ENCODE data around the gene GPC5.
"Not testable (repeated sequence)": the region's sequence is repeated elsewhere in the genome, so short reads cannot be mapped to it uniquely, and the experiment has no call there.

The GPC5 gene

DNA sequence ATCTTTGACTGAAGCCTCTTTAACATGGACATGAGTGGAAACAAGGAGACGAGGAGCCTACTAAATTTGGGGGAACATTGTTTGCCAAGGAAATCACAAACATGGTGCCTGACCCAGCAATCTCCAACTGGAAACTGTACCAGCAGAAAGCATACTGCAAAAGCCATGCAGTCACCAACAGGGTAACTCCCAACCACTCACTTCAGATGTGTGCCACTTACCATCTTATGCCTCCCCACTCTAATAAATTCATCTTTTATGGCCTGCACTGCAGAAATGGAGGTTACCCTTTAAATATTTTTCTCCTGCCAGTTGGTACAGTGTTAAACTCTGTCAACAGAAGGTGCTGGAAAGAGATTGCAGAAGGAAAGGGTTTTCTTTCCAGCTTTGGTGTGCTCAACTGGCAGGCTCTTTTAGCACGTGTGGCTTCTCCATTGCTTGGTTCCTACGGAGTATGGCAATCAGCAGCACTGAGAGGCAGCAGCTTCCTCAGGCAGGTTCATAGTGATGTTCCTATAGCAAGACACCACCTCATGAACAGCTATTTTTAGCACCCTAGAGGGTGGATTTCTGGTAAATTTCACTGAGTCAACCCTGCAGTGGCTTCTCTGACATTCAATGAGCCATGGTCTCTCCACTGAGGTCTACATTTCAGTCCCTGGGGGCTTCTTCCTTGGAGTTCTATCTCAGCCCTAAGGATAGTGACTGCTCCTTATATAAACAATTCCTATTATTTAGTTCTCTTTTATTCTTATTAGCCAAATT, 29.6 kb upstream of the GPC5 start:
- DNase-seq (ENCODE audit: low spot score): no peak

DNA sequence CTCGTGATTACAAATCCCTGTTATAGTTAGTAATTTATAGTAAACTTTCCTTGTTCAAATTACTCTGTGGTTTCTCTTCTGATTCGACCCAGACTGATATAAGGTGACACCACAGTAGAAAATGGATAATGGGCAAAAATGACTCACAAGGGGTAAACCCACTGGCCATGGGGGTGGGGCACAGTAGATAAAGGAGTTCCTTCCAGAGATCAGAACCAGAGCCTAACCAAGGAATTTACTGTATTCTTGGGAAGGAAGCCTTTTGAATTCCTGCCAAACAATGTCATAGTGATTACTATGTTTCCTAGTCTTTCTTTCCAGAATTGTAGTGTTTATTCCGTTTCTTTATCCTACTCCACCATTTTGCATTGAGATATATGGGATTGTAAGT, 29.0 kb upstream of the GPC5 start:
- no peak for DNase-seq (ENCODE audit: low spot score)

DNA sequence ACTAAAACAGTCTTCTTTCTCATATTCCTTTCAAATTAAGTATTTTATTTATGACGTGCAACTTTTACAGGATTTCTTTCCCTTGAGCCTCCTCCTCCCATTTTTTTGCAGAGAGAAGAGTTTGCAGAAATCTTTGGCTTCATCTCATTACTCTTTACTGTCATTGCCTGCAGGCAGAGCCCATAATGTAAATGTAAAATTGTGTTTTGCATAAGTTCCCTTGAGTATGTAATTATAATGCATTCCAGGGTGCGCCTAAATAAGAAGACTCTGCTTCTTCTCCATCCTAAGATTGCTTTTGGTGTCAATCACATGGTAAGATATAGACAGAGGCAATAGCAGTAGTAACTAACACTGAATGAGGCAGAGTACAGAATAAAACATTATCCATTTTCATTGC, 27.9 kb upstream of the GPC5 start:
- DNase-seq (ENCODE audit: low spot score): no peak

DNA sequence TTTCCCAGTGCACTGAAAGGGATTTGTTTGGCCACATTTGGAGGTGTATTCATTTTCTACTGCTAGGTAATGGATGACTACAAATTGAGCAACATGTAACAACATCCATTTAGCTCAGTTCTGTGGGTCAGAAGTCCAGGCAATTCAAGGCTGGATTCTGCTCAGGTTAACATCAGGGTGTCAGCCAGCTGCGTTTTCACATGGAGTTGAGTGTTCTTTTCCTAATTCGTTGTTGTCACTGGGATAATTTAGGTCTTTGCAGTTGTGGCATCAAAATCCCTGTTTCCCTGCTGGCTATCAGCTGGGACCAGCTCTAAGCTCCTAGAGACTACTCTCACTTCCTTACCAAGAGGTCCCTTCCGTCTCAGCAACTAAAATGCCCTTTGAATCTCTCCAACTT, 25.5 kb upstream of the GPC5 start:
- no peak for DNase-seq (ENCODE audit: low spot score)

DNA sequence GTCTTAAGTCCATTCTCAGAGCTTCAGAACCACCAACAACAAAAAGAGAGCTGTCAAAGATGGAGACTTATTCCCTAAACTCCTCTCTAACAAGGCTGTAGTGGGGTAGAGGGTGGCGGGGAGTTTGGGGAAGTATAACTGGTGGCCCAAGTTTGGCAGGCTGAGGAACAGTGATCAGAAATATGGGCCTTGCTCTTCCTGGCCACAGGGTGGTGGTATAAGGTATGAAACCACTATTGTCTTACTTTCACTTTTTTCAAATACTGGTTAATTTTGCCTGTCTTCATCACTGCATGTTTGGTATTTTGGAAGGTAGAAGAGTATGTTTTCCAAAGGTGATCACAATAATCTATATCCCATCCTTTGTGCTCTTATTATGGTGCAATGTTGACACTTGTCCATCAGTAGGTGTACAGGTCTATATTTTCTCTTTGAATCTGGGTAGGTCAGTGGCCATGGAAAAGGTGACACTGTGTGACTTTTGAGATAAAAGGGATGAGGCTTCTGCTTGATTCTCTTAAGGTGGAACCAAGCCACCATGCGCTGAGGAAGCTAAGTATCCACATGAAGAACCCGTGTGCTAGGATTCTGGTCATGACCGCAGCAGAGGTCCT, 23.2 kb upstream of the GPC5 start:
- DNase-seq (ENCODE audit: low spot score): no peak

DNA sequence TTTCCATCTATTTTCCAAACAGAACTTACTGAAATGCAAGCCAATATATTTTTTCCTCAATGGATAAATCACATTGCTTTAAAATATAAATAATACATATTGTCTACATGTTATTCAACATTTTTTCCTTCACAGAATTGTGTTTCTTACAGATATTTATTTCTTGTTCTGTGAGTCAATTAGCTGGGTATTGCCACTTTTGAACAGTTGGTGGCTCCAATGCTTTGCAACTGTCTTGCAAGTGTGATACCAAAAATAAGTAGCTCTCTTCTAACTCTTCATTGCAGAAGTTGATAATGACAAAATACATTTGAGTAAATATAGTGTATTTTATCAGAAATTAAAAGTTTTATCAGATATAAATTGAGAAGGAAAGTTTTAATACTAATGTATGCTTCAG, 17.1 kb upstream of the GPC5 start:
- DNase-seq (ENCODE audit: low spot score): no peak

DNA sequence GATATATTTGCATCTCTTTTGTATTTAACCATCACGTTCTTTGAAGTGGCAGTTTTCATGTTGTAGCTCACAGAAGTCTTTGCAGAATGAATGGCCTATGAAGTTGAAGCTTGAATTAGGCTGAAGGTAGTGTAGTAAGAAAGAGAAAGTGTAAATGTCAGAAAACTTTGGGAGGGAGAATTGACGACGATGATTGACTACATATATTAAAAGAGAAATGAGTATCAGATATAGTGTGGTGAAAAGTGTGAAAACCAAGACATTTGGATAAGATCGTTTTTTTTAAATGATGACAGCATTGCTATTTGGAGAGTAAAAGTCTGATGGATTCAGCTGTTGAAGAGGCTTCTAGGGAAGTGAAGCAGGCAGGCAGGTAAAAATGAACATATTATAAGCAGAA, 14.6 kb upstream of the GPC5 start:
- DNase-seq (ENCODE audit: low spot score): no peak

DNA sequence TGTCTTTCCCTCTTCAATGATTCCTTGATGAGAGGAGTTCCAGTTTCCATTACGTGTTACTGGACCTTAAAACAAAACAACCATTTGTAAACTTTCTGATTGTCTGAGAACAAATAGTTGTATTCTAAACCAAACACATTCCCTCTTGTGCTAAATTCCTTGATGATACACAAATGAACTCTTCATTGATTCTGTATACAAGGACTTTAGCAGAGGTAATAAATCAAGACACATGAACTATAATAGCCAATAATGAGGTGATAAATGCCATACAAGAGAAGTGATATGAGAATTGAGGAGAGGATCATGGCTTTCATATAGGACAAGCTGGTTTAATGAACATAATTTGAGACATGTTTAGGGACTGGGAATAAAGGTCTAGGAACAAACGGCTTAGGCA, 13.5 kb upstream of the GPC5 start:
- DNase-seq (ENCODE audit: low spot score): no peak

DNA sequence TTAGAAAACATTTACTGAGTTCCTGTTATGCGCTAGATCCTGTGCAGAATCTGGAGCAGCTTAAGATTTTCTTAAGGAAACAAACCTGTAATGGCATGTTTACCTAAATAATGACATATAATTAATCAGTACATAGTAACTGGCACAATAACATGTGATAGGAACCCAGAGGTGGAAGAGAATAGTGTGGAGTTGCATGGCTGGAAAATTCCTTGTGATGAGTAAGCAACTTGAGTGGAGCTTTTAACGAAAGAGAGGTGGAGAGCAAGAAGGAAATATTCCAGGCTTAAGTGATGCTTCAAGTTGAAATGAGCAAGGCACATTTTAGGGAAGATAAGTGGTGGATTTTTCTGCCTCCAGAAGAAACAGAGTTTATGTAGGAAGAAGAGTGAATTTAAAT, 9.2 kb upstream of the GPC5 start:
- DNase-seq (ENCODE audit: low spot score): no peak

DNA sequence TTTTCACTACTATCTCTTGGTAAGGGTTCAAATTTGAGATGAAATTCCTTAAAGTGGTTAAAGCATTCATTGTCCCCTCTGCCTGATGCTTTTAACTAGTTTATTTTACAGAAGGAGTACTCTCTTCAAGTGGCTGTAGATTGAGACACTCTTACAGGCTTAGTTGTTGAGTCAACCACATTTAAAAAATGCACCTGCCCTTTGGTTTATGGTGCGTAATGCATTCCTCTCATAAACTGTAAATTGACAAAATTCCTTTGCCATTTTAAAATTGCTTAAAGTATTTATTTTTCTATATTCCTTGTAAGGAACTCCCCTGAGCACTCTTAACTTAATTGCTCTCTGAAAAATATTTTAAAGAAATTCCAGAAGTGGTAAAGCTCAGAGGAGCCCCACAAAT, 826 bp upstream of the GPC5 start:
- DNase-seq (ENCODE audit: low spot score): no peak

DNA sequence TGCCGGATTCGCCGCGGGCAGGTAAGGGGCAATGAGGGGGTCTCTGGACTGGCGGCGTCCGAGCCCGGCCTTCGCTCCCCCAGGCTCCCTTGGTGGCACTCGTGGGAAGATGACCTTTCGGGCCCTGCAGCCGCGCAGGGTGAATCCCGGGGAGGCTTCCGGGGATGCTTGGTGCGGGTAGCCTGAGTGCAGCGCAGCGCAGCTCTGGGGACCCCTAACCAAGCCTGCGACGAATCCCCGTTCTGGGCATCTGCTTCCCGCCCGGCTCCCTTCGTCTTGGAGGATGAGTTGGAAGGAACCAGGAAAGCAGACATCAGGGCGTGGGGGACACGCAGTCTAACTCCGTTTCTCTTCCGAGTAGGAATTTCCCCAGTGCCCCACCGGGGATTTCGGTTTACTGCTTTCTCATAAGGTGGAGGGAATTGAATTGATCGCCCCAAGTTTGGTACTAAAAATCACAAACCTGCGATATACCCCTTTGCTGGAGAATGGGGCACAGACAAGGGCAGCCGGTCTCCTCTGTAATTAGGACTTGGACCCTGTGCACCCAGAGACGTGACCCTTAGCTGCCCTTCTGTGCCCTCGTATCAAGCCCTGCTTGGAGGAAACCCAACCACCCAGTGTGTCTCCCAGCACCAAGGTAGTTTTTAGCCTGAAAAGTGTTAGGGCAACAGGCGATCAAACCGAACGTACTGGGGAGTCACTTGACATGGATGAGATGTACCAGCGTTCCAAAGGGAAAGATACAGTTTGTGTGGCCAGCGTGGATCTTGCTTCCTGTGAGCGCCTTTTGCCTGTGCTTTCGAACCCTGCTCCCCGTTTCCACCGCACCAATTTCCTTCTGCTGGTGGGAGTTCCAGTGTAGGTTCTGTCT, 1.0 kb downstream of the GPC5 start:
- no peak for DNase-seq (ENCODE audit: low spot score)

DNA sequence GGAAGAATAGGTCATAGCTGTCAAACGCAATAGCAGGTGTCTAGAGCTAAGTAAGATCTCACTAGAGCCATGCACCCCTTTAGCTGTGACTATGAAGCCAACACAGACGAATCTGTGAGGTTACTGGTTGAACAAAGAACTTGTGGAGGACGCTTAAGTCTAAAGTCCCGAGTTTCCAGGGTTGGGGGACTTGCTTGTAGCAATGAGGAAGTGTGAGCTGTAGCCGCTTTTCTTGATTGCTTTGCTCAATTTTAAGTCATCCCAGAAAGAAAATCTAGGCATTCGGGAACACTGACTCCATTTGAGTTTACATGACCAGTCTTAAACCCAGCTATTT, 1.6 kb downstream of the GPC5 start:
- no peak for DNase-seq (ENCODE audit: low spot score)

DNA sequence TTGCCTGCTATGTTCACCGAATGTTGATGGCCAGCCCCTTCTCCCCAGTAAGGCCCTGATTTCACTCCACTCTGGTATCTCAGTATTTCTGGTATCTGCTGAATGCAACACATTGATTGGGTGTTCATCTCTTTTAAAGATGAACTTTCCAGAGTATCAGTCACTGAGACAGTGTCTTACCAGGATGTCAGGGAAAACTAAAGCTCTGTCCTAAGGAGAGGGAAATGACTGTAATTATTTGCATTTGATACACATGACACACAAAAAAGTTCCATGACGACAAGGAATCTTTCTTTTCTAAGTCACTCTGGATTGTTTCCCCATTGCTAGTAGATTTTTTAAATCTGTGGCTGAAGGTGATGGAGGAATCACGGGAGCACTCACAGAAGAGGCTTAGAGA, 2.2 kb downstream of the GPC5 start:
- DNase-seq (ENCODE audit: low spot score): no peak

DNA sequence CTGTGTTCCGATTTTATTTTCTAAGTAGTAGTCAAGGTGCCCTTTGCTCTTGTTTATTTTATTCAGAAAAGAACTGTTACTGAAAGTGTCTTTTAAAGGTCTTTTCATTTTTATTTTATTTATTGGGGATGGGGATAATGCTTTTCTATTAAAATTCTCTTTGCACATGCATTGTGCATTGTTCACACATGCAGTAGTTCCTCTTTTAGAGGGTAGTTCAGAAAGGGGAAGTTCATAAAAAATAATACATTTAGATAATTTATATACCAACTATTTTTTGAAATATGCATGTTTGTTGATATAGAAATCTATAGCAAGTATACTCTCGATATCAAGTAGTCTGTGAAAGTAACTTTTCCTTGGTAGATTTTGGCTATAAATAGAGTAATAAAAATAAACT, 3.5 kb downstream of the GPC5 start:
- DNase-seq (ENCODE audit: low spot score): no peak

DNA sequence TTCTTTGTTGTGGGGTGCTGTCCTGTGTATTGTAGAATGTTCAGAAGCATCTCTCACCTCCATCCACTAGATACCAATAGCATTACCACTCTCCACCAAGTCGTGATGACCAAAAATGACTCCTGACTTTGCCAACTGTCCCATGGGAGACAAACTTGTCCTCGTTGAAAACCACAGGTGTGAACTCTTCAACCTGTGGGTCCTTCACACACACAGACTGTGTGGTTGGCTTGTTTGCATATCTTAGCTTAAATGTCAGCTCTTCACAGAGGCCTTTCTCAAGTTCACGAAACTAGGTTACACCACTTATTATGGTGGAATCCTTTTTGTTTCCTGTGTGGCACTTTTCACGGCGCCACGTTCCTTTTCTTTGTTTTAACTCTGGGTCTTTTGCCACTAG, 6.8 kb downstream of the GPC5 start:
- DNase-seq (ENCODE audit: low spot score): no peak

DNA sequence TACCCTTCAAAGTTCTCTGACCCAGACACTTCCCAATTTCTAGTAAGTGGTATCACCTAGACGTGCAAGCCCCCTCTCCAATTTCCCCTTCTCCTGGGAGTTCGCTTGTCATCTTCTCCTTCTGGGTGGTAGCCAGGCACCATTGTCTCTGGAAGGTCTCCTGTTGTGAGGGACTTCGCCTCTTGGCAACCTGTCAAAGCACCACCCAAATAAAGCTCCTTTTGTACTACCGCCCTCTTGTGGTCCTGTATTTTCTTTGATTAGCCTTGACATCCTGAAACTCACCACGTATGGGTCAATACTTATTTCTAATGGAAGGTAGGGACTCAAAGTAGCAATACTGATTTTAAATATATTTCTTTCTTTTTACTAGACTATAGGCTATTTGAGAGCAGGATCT, 8.2 kb downstream of the GPC5 start:
- no peak for DNase-seq (ENCODE audit: low spot score)

DNA sequence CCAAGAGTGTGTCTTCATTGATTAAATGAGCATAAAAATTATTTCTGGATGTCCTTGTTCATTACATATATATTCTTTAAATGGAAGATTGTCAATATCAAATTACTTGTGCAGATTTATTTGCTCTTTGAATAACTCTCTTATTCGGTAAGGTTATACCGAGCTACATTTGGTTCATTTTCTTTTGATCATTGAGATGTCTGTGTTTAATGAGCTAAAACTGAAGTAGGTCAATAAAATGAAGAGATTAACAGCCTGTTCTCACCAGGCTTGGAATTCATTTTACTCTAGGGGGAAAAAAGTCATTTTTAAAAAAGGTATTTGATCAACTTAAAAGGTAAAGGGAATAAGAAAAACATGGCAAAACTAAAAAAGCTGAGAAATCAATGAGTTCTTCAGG, 10.6 kb downstream of the GPC5 start:
- no peak for DNase-seq (ENCODE audit: low spot score)

DNA sequence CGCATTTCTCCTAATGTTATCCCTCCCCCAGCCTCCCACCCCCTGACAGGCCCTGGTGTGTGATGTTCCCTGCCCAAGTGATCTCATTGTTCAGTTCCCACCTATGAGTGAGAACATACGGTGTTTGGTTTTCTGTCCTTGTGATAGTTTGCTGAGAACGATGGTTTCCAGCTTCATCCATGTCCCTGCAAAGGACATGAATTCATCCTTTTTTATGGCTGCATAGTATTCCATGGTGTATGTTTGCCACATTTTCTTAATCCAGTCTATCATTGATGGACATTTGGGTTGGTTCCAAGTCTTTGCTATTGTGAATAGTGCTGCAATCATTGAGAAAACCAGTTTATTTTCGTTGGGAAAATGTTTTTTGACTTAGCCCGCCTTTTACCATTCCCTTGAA, 18.2 kb downstream of the GPC5 start:
- DNase-seq (ENCODE audit: low spot score): not testable (repeated sequence)

DNA sequence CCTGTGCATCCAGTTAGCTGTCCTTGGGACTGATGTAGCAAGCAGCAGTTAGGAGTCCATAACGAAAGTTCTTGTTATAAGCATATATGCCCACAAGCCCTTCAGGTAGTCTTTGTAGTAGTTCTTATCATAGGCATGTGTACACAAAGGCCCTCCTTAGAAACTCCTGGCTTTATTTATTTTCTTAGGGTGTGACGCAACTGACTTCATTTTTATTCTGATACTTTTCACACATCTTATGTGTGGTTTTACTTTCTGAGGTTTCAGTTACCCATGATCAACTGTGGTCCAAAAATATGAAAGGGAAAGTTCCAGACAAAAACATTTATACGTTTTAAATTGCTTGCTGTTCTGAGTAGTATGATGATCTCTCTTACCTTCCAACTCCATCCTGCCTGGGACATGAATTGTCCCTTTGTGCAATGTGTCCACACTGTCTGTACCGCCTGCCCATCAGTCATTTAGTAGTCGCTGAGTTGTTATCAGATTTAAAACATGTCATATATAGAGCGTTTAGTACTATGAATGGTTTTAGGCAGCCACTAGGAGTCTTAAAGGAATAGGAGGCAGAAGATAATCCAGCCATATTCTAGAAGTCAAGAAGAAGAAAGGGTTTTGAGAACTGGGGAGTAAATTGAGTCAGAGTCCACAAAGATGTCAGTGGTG, 19.4 kb downstream of the GPC5 start:
- no peak for DNase-seq (ENCODE audit: low spot score)

DNA sequence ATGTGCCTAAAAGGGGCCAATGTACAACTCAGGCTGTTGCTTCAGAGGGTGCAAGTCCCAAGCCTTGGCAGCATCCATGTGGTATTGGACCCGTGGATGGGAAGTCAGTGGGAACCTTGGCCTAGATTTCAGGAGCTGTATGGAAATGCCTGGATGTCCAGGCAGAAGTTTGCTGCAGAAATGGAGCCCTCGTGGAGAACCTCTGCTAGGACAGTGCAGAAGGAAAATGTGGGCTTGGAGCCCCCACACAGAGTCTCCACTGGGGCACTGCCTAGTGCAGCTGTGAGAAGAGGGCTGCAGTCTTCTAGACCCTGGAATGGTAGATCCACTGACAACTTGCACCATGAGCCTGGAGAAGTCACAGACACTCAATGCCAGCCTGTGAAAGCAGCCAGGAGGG, 28.5 kb downstream of the GPC5 start:
- DNase-seq (ENCODE audit: low spot score): no peak

DNA sequence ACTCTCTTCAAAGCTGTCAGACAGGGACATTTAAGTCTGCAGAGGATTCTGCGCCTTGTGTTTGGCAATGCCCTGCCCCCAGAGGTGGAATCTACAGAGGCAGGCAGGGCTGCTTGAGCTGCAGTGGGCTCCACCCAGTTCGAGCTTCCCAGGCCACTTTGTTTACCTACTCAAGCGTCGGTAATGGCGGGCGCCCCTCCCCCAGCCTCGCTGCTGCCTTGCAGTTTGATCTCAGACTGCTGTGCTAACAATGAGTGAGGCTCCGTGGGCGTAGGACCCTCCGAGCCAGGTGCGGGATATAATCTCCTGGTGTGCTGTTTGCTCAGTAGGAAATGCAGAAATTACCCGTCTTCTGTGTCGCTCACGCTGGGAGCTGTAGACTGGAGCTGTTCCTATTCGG, 40.3 kb downstream of the GPC5 start:
- not testable (repeated sequence) for DNase-seq (ENCODE audit: low spot score)

DNA sequence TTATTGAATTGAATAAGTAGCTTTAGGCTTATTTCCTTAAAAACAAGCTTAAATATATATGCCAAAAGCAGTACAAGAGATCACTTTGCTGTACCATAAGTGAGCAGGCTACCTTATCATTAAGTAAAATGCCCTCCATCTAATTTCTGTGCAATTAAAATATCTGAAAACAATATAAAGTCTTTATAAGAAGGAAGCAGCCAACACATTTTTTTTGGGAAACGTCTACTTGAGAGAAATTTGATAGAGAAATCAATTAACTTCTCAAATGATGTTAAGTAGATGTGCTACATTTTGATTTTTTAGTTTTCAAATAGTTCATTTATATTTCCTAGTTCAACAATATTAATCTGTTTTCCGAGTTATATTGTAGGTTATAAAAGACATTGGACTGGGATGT, 52.5 kb downstream of the GPC5 start:
- DNase-seq (ENCODE audit: low spot score): no peak

DNA sequence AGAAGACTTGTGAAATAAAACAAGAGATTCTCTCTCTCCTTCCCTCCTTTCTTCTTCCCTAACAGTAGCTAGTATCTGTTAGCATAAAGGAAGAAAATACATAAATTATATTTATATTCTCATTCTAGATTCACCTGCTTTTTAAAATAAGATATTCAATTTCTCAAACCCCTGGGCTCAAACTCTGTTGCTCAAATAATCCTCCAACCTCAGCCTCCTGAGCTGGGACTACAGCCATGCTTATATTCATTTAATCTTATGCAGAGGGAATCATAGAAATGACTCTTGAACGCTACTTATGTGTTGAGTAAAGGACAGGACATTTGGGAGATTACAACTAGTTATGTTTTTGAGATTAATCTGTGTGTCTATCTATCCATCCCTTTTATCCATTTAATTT, 56.2 kb downstream of the GPC5 start:
- DNase-seq (ENCODE audit: low spot score): no peak

Data from left forelimb (tissue), 1 donor.